ENCODE results near the gene BAZ1B.

The BAZ1B gene

GRCh38 chr7:73443548-73444255, 78.4 kb downstream of the BAZ1B start:
- TF ChIP-seq GATA2 (IDR thresholded peaks at IDR 0.05; ENCODE audit: low read depth, low read length) (no peak), GATA3 (IDR thresholded peaks at IDR 0.05; ENCODE audit: low read depth, low read length) (no peak)

GRCh38 chr7:73442903-73443500, 79.1 kb downstream of the BAZ1B start:
- TF ChIP-seq GATA3 (IDR thresholded peaks at IDR 0.05; ENCODE audit: low read depth, low read length) (no peak), GATA2 (IDR thresholded peaks at IDR 0.05; ENCODE audit: low read depth, low read length) (no peak)

GRCh38 chr7:73442222-73442902, 79.7 kb downstream of the BAZ1B start:
- TF ChIP-seq GATA2 (IDR thresholded peaks at IDR 0.05; ENCODE audit: low read depth, low read length): no peak
- no peak for TF ChIP-seq GATA3 (IDR thresholded peaks at IDR 0.05; ENCODE audit: low read depth, low read length)

- TF ChIP-seq GATA3 (IDR thresholded peaks at IDR 0.05; ENCODE audit: low read depth, low read length) (no peak), GATA2 (IDR thresholded peaks at IDR 0.05; ENCODE audit: low read depth, low read length) (no peak)
Measured at GRCh38 chr7:73439410-73439704, 82.7 kb downstream of the BAZ1B start.

GRCh38 chr7:73438547-73439409, 83.3 kb downstream of the BAZ1B start:
- TF ChIP-seq GATA2 (IDR thresholded peaks at IDR 0.05; ENCODE audit: low read depth, low read length) (no peak), GATA3 (IDR thresholded peaks at IDR 0.05; ENCODE audit: low read depth, low read length) (no peak)

GRCh38 chr7:73437621-73438416, 84.3 kb downstream of the BAZ1B start:
- TF ChIP-seq GATA3 (IDR thresholded peaks at IDR 0.05; ENCODE audit: low read depth, low read length): no peak
- TF ChIP-seq GATA2 (IDR thresholded peaks at IDR 0.05; ENCODE audit: low read depth, low read length): no peak

- no peak for TF ChIP-seq GATA3 (IDR thresholded peaks at IDR 0.05; ENCODE audit: low read depth, low read length)
- TF ChIP-seq GATA2 (IDR thresholded peaks at IDR 0.05; ENCODE audit: low read depth, low read length): no peak
Measured at GRCh38 chr7:73437091-73437490, 85.0 kb downstream of the BAZ1B start.

- TF ChIP-seq GATA3 (IDR thresholded peaks at IDR 0.05; ENCODE audit: low read depth, low read length) (no peak), GATA2 (IDR thresholded peaks at IDR 0.05; ENCODE audit: low read depth, low read length) (no peak)
Measured at GRCh38 chr7:73436031-73436929, 85.8 kb downstream of the BAZ1B start.

GRCh38 chr7:73435471-73436009, 86.6 kb downstream of the BAZ1B start:
- TF ChIP-seq GATA3 (IDR thresholded peaks at IDR 0.05; ENCODE audit: low read depth, low read length) (no peak), GATA2 (IDR thresholded peaks at IDR 0.05; ENCODE audit: low read depth, low read length) (no peak)

GRCh38 chr7:73434701-73435069, 87.4 kb downstream of the BAZ1B start:
- no peak for TF ChIP-seq GATA2 (IDR thresholded peaks at IDR 0.05; ENCODE audit: low read depth, low read length)
- TF ChIP-seq GATA3 (IDR thresholded peaks at IDR 0.05; ENCODE audit: low read depth, low read length): no peak

GRCh38 chr7:73433924-73434700, 88.0 kb downstream of the BAZ1B start:
- no peak for TF ChIP-seq GATA2 (IDR thresholded peaks at IDR 0.05; ENCODE audit: low read depth, low read length)
- no peak for TF ChIP-seq GATA3 (IDR thresholded peaks at IDR 0.05; ENCODE audit: low read depth, low read length)

- TF ChIP-seq GATA2 (IDR thresholded peaks at IDR 0.05; ENCODE audit: low read depth, low read length): no peak
- TF ChIP-seq GATA3 (IDR thresholded peaks at IDR 0.05; ENCODE audit: low read depth, low read length): no peak
Measured at GRCh38 chr7:73432676-73433075, 89.4 kb downstream of the BAZ1B start.
